MCF 10A (cell line): ENCODE measurements around the gene HELZ. TPM values are rescaled to one million over a fixed set of nuclear protein-coding genes. Genes with fewer than 3 reads are reported as not detected.

Source experiments
- BruUV-seq: library from RNA; stranded (reverse); fragments of 400-500 nt; replicated peaks from 2 replicates; lab custom pipeline; 2021; lab: Mats Ljungman, UMichigan
- CTCF ChIA-PET: fragments of 300-600 bp; sonication (Branson Sonifier 250); formaldehyde crosslinking; extraction: SDS; loops from one replicate; lab custom pipeline; 2021; ENCODE audit warnings: antibody characterized with exemption, inconsistent platforms; lab: Yijun Ruan, JAX
- POLR2A ChIA-PET: fragments of 300-600, 350-650 bp; sonication (Branson Sonifier 250); formaldehyde crosslinking; extraction: SDS; loops from one replicate; lab custom pipeline; 2020; ENCODE audit warnings: antibody characterized with exemption, inconsistent platforms; lab: Yijun Ruan, JAX
- DNase-seq: peaks from one replicate; pipeline ENCODE4 v3.0.0-alpha.2; 2018; ENCODE audit not compliant: unreplicated experiment
- H3K27ac Mint-ChIP-seq: one replicate; pipeline ENCODE4 v1.8.0; 2022; ENCODE audit warnings: mild to moderate bottlenecking, low read depth, mixed read lengths; ENCODE audit not compliant: unreplicated experiment
- H3K27me3 Mint-ChIP-seq: one replicate; pipeline ENCODE4 v1.8.0; 2022; ENCODE audit warnings: mixed read lengths; ENCODE audit not compliant: insufficient read depth, unreplicated experiment
- H3K36me3 Mint-ChIP-seq: one replicate; pipeline ENCODE4 v1.8.0; 2022; ENCODE audit warnings: mild to moderate bottlenecking, moderate library complexity, mixed read lengths; ENCODE audit not compliant: insufficient read depth, unreplicated experiment
- H3K4me1 Mint-ChIP-seq: one replicate; pipeline ENCODE4 v1.8.0; 2022; ENCODE audit warnings: mixed read lengths; ENCODE audit not compliant: insufficient read depth, unreplicated experiment
- H3K4me3 Mint-ChIP-seq: one replicate; pipeline ENCODE4 v1.8.0; 2022; ENCODE audit warnings: mild to moderate bottlenecking, moderate library complexity, mixed read lengths; ENCODE audit not compliant: unreplicated experiment
- H3K9me3 Mint-ChIP-seq: one replicate; pipeline ENCODE4 v1.8.0; 2022; ENCODE audit warnings: mixed read lengths; ENCODE audit not compliant: unreplicated experiment
- CTCF ChIP-seq: fragments of 200-600 bp; IDR thresholded peaks from one replicate; pipeline ENCODE4 v1.8.0; 2022; ENCODE audit warnings: antibody characterized with exemption, mild to moderate bottlenecking; ENCODE audit not compliant: unreplicated experiment
- intact Hi-C: fragments of 100-400 bp; cut with micrococcal nuclease; formaldehyde crosslinking; loops from 2 replicates; pipeline ENCODE4 v1.14.1; 2022
- total RNA-seq: library from RNA; stranded (reverse); gene quantifications from 2 replicates; pipeline ENCODE4 v1.2.3, GENCODE V29; 2022

Gene HELZ
- total RNA-seq, 1 experiment from 2014 or later: 71.7 TPM

GRCh38 chr17:67245694-67246402 is 852 bp upstream of the HELZ start:
- Mint-ChIP-seq H3K27me3 (no peaks in the 10 kb centered on the region), H3K36me3 (peaks cover 22% of the 10 kb centered on the region), H3K9me3 (no peaks in the 10 kb centered on the region), H3K27ac (peak overlapping the region; percentile 91), H3K4me1 (peaks cover 36% of the 10 kb centered on the region), H3K4me3 (peak overlapping the region; percentile 83)
- CTCF ChIA-PET: interaction anchor here (0.7 kb wide), 1 partner anchor 17 kb away, joined by 3 read pairs; no protein-coding TSS in a partner anchor
- no peak for DNase-seq
- POLR2A ChIA-PET: interaction anchor here (0.6 to 2.2 kb wide), 30 partner anchors 8 to 780 kb away, joined by 3 to 62 read pairs (median 4); partner anchors contain the start of gene PSMD12
- no peak for TF ChIP-seq CTCF
- no TSS peak for BruUV-seq
- intact Hi-C loops: loop anchor here (2.0 to 10.0 kb wide), 2 partner anchors 47 to 119 kb away; partner anchors contain the start of gene PSMD12

- ChIA-PET CTCF (no interaction called here), POLR2A (interaction anchor here (1.0 to 2.7 kb wide), 25 partner anchors 10 to 122 kb away, joined by 3 to 62 read pairs (median 5); partner anchors contain the start of gene PSMD12)
- BruUV-seq: no TSS peak
- Mint-ChIP-seq H3K9me3 (no peaks in the 10 kb centered on the region), H3K27me3 (no peaks in the 10 kb centered on the region), H3K27ac (peak overlapping the region; percentile 78), H3K4me1 (peaks cover 49% of the 10 kb centered on the region), H3K36me3 (peaks cover 29% of the 10 kb centered on the region), H3K4me3 (peak overlapping the region; percentile 85)
- intact Hi-C loops: loop anchor here (10.0 kb wide), 1 partner anchor 120 kb away; the partner anchor contains the start of gene PSMD12
- DNase-seq: no peak
- no peak for TF ChIP-seq CTCF
Observed at GRCh38 chr17:67244431-67245072, 444 bp downstream of the HELZ start.

- intact Hi-C loops: loop anchor here (10.0 kb wide), 1 partner anchor 122 kb away; the partner anchor contains the start of gene PSMD12
- ChIA-PET CTCF (interaction anchor here (1.7 kb wide), 1 partner anchor 22 kb away, joined by 9 read pairs; no protein-coding TSS in a partner anchor), POLR2A (interaction anchor here (0.8 to 2.8 kb wide), 14 partner anchors 10 to 156 kb away, joined by 3 to 31 read pairs (median 4); partner anchors contain the start of gene PSMD12)
- no peaks in the 10 kb centered on the region for H3K9me3 Mint-ChIP-seq
- H3K36me3 Mint-ChIP-seq: peaks cover 42% of the 10 kb centered on the region
- H3K27me3 Mint-ChIP-seq: no peaks in the 10 kb centered on the region
- TF ChIP-seq CTCF: no peak
- peak overlapping the region; percentile 78 for H3K27ac Mint-ChIP-seq
- no peak for DNase-seq
- peak overlapping the region; percentile 85 for H3K4me3 Mint-ChIP-seq
- peaks cover 53% of the 10 kb centered on the region for H3K4me1 Mint-ChIP-seq
- no TSS peak for BruUV-seq
Observed at GRCh38 chr17:67243284-67243683, 1.7 kb downstream of the HELZ start.
